HFF-Myc (cell line): Measurements from ENCODE around the gene ZFC3H1.

Experiments used
- DNase-seq: peaks from one replicate; pipeline ENCODE4 v3.0.0-alpha.2; 2011; ENCODE audit warnings: low read depth; ENCODE audit errors: extremely low read depth
- H3K4me3 ChIP-seq: replicated peaks from 2 replicates; pipeline ENCODE4 v1.5.1; 2011; ENCODE audit warnings: low read depth, mild to moderate bottlenecking, control low read depth, low read length
- TF ChIP-seq, protein P1 (sequence below): IDR thresholded peaks from 2 replicates; pipeline ENCODE4 v1.5.1; 2012; ENCODE audit warnings: mild to moderate bottlenecking, low read depth, low read length, control low read depth; ENCODE audit errors: missing control alignments

The ZFC3H1 gene

GRCh38 chr12:71599210-71599609 lies 64.4 kb downstream of the ZFC3H1 start:
- H3K4me3 ChIP-seq: no peak overlapping the region
- no peak for DNase-seq
- TF ChIP-seq, protein P1, sequence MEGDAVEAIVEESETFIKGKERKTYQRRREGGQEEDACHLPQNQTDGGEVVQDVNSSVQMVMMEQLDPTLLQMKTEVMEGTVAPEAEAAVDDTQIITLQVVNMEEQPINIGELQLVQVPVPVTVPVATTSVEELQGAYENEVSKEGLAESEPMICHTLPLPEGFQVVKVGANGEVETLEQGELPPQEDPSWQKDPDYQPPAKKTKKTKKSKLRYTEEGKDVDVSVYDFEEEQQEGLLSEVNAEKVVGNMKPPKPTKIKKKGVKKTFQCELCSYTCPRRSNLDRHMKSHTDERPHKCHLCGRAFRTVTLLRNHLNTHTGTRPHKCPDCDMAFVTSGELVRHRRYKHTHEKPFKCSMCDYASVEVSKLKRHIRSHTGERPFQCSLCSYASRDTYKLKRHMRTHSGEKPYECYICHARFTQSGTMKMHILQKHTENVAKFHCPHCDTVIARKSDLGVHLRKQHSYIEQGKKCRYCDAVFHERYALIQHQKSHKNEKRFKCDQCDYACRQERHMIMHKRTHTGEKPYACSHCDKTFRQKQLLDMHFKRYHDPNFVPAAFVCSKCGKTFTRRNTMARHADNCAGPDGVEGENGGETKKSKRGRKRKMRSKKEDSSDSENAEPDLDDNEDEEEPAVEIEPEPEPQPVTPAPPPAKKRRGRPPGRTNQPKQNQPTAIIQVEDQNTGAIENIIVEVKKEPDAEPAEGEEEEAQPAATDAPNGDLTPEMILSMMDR: no peak

DNA sequence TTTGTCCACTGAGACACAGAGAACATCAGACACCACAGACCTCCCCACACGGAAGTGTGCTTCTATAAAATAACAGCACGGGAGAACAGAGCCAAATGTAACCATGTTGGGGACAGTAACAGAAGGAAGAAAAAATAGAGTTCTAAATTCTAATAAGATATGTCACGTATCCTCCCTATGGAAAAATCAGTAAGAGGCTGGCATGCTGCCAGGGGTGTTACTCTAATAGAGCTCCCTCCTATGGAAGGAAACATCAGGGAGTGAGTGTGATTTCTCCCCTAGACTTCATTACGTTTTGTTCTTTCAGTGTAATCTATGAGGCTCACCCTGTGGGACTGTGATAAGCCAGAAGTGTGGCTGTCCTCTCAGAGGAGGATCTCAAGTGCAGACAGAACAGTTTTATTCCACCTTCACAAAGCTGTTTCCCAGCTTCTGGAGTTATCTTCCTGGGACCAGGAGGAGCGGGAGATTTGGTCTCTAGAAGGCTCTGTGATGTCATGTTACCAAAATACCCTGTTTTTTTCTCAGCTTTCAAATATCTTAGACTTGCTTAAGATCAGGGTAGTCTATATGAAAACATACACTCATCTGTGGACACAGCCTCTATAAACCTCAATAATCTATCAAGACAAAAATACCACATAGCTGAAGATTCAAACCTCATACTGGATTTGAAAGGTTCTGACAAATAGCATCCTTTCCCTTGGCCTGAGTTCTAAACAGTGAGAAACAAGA lies 69.3 kb downstream of the ZFC3H1 start:
- no peak overlapping the region for H3K4me3 ChIP-seq
- TF ChIP-seq, protein P1: no peak
- no peak for DNase-seq

DNA sequence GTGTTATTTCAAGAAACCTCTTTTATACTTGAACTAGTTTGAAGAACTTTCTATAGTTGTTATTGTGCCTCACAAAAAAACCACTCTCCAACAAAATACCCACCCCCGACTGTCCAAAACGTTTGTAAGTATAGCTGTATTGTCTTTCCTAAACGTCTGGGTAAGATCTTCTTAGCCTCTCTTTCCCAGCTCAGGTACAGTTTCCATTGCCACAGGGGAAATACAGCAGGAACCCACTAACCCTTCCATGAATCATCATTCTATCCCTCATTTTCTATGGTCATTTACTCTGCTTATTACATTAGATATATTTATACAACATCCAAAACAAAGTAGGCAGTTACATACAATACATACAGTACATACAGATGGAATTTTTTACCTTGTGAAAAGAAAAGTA lies 70.8 kb downstream of the ZFC3H1 start:
- DNase-seq: no peak
- TF ChIP-seq, protein P1: no peak

GRCh38 chr12:71591601-71592000 lies 72.0 kb downstream of the ZFC3H1 start:
- H3K4me3 ChIP-seq: no peak overlapping the region
- no peak for DNase-seq
- TF ChIP-seq, protein P1: no peak

More for the DNA sequence above, 70.8 kb downstream of the ZFC3H1 start:
- no peak overlapping the region for H3K4me3 ChIP-seq

DNA sequence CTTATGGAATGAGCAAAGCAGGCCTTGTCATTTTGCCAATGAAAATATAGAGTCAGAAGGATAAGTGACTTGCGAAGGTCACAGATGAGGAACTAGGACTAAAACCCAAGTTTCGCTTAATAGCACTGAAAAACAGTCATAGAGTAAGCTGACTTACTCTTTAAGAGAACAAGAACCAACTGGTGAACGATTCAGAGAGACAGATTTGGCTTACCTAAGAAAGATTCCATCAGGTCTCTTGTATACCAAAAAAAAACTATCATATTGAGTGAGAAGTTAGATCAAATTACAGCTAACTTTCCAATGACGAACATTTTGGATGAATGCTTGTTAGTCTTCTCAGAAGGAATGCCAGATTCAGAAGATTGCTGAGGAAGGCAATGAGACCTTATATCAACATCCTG lies 74.2 kb downstream of the ZFC3H1 start:
- DNase-seq: no peak
- TF ChIP-seq, protein P1: no peak
- no peak overlapping the region for H3K4me3 ChIP-seq

DNA sequence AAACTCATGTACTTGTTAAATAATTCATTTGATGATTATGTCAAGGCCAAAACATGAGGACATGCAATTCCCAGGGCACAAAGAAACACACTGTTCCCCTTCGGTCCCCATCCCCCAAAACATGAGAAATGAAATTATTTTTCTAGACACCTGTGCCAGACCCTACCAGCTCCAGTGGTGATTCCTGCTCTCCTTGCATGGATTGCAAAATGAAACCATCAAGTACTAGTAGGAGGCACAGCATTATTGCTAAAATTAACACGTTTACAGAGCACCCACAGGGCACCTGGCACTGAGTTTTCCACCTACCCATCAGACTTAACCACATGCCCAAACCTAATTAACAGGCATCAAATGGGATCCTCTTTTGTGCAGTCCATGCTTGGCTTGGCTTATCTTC lies 76.6 kb downstream of the ZFC3H1 start:
- no peak for DNase-seq
- H3K4me3 ChIP-seq: no peak overlapping the region
- TF ChIP-seq, protein P1: no peak

DNA sequence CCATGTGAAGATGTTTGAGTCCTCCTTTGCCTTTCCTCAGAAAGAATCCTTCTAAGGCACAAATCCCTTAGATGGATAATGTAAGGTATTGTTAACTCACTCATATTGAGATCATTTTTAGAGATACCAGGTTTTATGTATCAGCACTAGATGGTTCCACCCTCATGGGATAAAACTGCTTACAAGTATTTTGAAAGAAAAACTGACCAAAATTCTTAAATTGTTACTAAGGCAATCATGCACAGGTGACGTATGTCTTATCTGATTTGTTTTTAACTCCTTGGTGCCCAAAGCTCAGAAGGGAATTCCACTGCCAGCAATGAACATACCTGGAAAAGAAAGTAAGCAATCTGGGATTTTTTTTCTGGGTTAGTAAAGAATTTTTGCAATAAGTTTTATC lies 78.4 kb downstream of the ZFC3H1 start:
- no peak overlapping the region for H3K4me3 ChIP-seq
- TF ChIP-seq, protein P1: no peak
- no peak for DNase-seq
